ENCODE results near the gene MGAT3. TPM values are rescaled to one million over a fixed set of nuclear protein-coding genes. Genes with fewer than 3 reads are reported as not detected.

The MGAT3 gene
- total RNA-seq, 2 experiments from 2014 or later: 16.3 to 44.3 TPM

GRCh38 chr22:39437791-39438704, 18.8 kb upstream of the MGAT3 start:
- DNase-seq (ENCODE audit: low spot score): peak; percentile 48
- ChIA-PET POLR2A (interaction anchor here (0.5 to 1.1 kb wide), 6 partner anchors 9 to 720 kb away, joined by 3 to 6 read pairs (median 4); partner anchors contain the start of gene RPL3), CTCF (ENCODE audit: unreplicated experiment) (no interaction called here)
- TF ChIP-seq CTCF (conservative IDR thresholded peaks at IDR 0.05; ENCODE audit: low read length) (no peak), EZH2phosphoT487 (IDR thresholded peaks at IDR 0.05; ENCODE audit: borderline replicate concordance, low read depth, low read length) (no peak)
- H4K20me1 ChIP-seq (ENCODE audit: insufficient read depth, low read length): no peaks in the 10 kb centered on the region
- H3K36me3 ChIP-seq (ENCODE audit: insufficient read depth, low read length): no peaks in the 10 kb centered on the region
- H3K4me2 ChIP-seq (ENCODE audit: low read length): peak overlapping the region; percentile 74
- BruUV-seq (replicated peaks): no TSS peak
- H3K9me3 ChIP-seq (ENCODE audit: low read length): no peaks in the 10 kb centered on the region
- intact Hi-C loops (cut with micrococcal nuclease; ENCODE audit: unreplicated experiment): no loop called here
- H3K27ac ChIP-seq (ENCODE audit: low read depth, low read length, poor library complexity, severe bottlenecking): peak overlapping the region; percentile 58
- H3K79me2 ChIP-seq (ENCODE audit: insufficient read depth, low read depth, low read length): no peaks in the 10 kb centered on the region
- H3K9me2 ChIP-seq (ENCODE audit: insufficient read depth, low read length): no peaks in the 10 kb centered on the region
- peak overlapping the region; percentile 24 for H3K4me3 ChIP-seq (ENCODE audit: low read depth, low read length, poor library complexity, severe bottlenecking)
- peak overlapping the region; percentile 60; the same call in 1 of the 2 replicates for H2AFZ ChIP-seq (ENCODE audit: low read length)
- H3K4me1 ChIP-seq (ENCODE audit: insufficient read depth, low read length, poor library complexity, severe bottlenecking): peaks cover 51% of the 10 kb centered on the region

- Histone ChIP-seq H3K9me3 (ENCODE audit: low read length) (no peaks in the 10 kb centered on the region), H3K9me2 (ENCODE audit: insufficient read depth, low read length) (no peaks in the 10 kb centered on the region), H2AFZ (ENCODE audit: low read length) (no peak overlapping the region), H3K4me3 (ENCODE audit: low read depth, low read length, poor library complexity, severe bottlenecking) (no peak overlapping the region), H3K4me1 (ENCODE audit: insufficient read depth, low read length, poor library complexity, severe bottlenecking) (peaks cover 62% of the 10 kb centered on the region), H4K20me1 (ENCODE audit: insufficient read depth, low read length) (no peaks in the 10 kb centered on the region), H3K79me2 (ENCODE audit: insufficient read depth, low read depth, low read length) (no peaks in the 10 kb centered on the region), H3K4me2 (ENCODE audit: low read length) (peak overlapping the region; percentile 21; the same call in 1 of the 2 replicates), H3K36me3 (ENCODE audit: insufficient read depth, low read length) (no peaks in the 10 kb centered on the region), H3K27ac (ENCODE audit: low read depth, low read length, poor library complexity, severe bottlenecking) (peak overlapping the region; percentile 7)
- ChIA-PET CTCF (ENCODE audit: unreplicated experiment) (no interaction called here), POLR2A (interaction anchor here (1.1 kb wide), 1 partner anchor 120 kb away, joined by 6 read pairs; the partner anchor contains the start of gene RPL3)
- BruUV-seq (replicated peaks): no TSS peak
- intact Hi-C loops (cut with micrococcal nuclease; ENCODE audit: unreplicated experiment): no loop called here
- TF ChIP-seq CTCF (conservative IDR thresholded peaks at IDR 0.05; ENCODE audit: low read length): no peak
- no peak for TF ChIP-seq EZH2phosphoT487 (IDR thresholded peaks at IDR 0.05; ENCODE audit: borderline replicate concordance, low read depth, low read length)
- DNase-seq (ENCODE audit: low spot score): no peak
These were observed 17.6 kb upstream of the MGAT3 start for GRCh38 chr22:39439170-39439569.

Measured in OCI-LY7 (cell line).